H1 (cell line): ENCODE data around the gene ME3. TPM values are rescaled to one million over a fixed set of nuclear protein-coding genes. Genes with fewer than 3 reads are reported as not detected.

ENCODE experiments used
- EP300 ChIP-seq, 2 experiments: IDR thresholded peaks; 1 replicate in 1 of 2; 2 replicates in 1 of 2; pipeline ENCODE4 v1.6.1; 2011 to 2012; ENCODE audit warnings: low read depth in 2 of 2, low read length in 2 of 2, mild to moderate bottlenecking in 2 of 2, borderline replicate concordance in 1 of 2, inconsistent platforms in 1 of 2, moderate library complexity in 1 of 2
- EZH2 ChIP-seq: fragments of 200-600 bp; sonication (generic); IDR thresholded peaks from 2 replicates; pipeline ENCODE4 v1.7.1; 2012; ENCODE audit warnings: low read depth, mild to moderate bottlenecking, moderate library complexity, low read length, inconsistent platforms; ENCODE audit not compliant: severe bottlenecking
- POU5F1 ChIP-seq: IDR thresholded peaks from 2 replicates; pipeline ENCODE4 v1.6.1; 2011; ENCODE audit warnings: low read depth, mild to moderate bottlenecking, low read length, moderate library complexity
- RBBP5 ChIP-seq: IDR thresholded peaks from 2 replicates; pipeline ENCODE4 v1.7.1; 2012; ENCODE audit warnings: low read depth, mild to moderate bottlenecking, inconsistent platforms, low read length, moderate library complexity, borderline replicate concordance
- TEAD4 ChIP-seq: IDR thresholded peaks from 2 replicates; pipeline ENCODE4 v1.6.1; 2012; ENCODE audit warnings: low read depth, low read length, inconsistent platforms, mixed read lengths
- polyA plus RNA-seq, 7 experiments: library from polyadenylated mRNA; depleted of rRNA in 3 of 7; stranded (reverse) in 5 of 7; unstranded in 2 of 7; fragments of >200 nt in 5 of 7; fragments of 200-250 nt in 2 of 7; gene quantifications; 1 replicate in 5 of 7; 2 replicates in 1 of 7; 4 replicates in 1 of 7; pipeline versions ENCODE4 v1.2.1 to v1.2.3, GENCODE V29; 2011 to 2013; ENCODE audit warnings: missing spikeins in 2 of 7, mixed read lengths in 2 of 7
- total RNA-seq: library from RNA; stranded (reverse); fragmentation: NEBNext Ultra II Directional; extraction: Animal tissue kit (Norgen Biotek cat#: 25700); gene quantifications from 2 replicates; pipeline ENCODE4 v1.2.1, GENCODE V29; 2021

The ME3 gene
- total and polyA plus RNA-seq, 2 of the 8 experiments (the other 6 are each of a cell fraction or from before 2014, with no cell fraction given) = 1.5 to 2.8 TPM

DNA sequence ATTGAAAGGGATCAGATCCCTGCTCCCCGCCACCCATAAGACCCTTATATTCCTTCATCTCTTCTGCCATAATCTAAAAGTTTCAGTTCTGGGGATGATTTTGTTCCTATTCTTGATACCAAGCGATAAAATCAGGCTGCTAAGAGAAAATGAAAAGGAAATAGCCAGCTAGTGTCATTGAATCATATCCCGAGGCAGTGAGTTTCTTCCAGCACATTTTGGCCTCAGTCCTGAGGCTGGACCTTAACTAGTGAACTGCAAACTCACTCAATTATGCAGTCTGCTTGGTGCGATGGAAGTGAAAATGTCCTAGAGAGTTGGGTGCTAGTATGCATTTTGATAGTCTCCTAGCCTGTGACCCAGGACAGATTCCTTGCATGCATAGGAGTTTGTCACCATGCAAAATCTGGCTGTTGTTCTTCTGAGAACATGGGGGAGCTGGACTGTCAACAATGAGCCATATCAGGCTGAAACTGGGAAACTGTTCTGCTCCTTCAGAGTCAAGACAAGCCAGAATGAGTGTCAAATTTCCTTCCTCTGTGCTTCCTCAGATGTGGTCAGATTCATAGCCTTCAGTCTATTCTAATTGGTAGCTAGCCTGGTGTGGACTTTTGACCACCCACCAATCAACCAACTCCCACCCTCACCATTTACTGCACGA is 194.8 kb downstream of the ME3 start (continued):
- no peak for TF ChIP-seq EP300 (IDR thresholded peaks at IDR 0.05; ENCODE audit: borderline replicate concordance in 1 of 2, low read depth in 2 of 2, low read length in 2 of 2)
- TF ChIP-seq RBBP5 = no peak
- TF ChIP-seq TEAD4 = no peak
- no peak for TF ChIP-seq EZH2
- TF ChIP-seq POU5F1 = no peak
